SK-N-SH (cell line): ENCODE results near the gene SMIM24. TPM values are rescaled to one million over a fixed set of nuclear protein-coding genes. Genes with fewer than 3 reads are reported as not detected.

Experiments
- CTCF ChIA-PET: fragments of 300-600, 350-600 bp; formaldehyde crosslinking; extraction: SDS; loops from one replicate; lab custom pipeline; 2021; lab: Yijun Ruan, JAX
- POLR2A ChIA-PET: fragments of 350-600 bp; sonication (Branson Sonifier 250); formaldehyde crosslinking; extraction: SDS; loops from one replicate; lab custom pipeline; 2020; ENCODE audit warnings: antibody characterized with exemption, inconsistent platforms; lab: Yijun Ruan, JAX
- DNase-seq: peaks from one replicate; pipeline ENCODE4 v3.0.0; 2012
- H2AFZ ChIP-seq: fragments of 200-600 bp; sonication (generic); 2 replicates; pipeline ENCODE4 v1.8.1; 2016; ENCODE audit warnings: antibody characterized with exemption, mild to moderate bottlenecking, low read depth
- H3F3A ChIP-seq: fragments of 200-600 bp; sonication (generic); replicated peaks from 2 replicates; pipeline ENCODE3; 2016; ENCODE audit warnings: antibody characterized with exemption, mild to moderate bottlenecking; ENCODE audit not compliant: insufficient read depth
- H3K27ac ChIP-seq, 2 experiments: fragments of 200-500 bp in 1 of 2; fragments of 200-600 bp in 1 of 2; sonication (Bioruptor generic) in 1 of 2; sonication (generic), shearing (Covaris generic) in 1 of 2; 2 replicates each; pipeline versions ENCODE4 v1.5.1 to v1.6.1; 2014 to 2016; ENCODE audit warnings: low read depth in 2 of 2, inconsistent platforms in 1 of 2, low read length in 1 of 2, mild to moderate bottlenecking in 1 of 2, mixed read lengths in 1 of 2
- H3K27me3 ChIP-seq: fragments of 200-600 bp; sonication (generic), shearing (Covaris generic); 2 replicates; pipeline ENCODE4 v1.6.1; 2016; ENCODE audit warnings: mixed run types; ENCODE audit not compliant: insufficient read depth
- H3K36me3 ChIP-seq, 2 experiments: fragments of 200-500 bp in 1 of 2; fragments of 200-600 bp in 1 of 2; sonication (Bioruptor generic) in 1 of 2; sonication (generic) in 1 of 2; replicated peaks in 1 of 2; 2 replicates each; pipeline versions ENCODE3 to v1.5.1; 2014 to 2016; ENCODE audit warnings: low read length in 1 of 2, mild to moderate bottlenecking in 1 of 2; ENCODE audit not compliant: insufficient read depth in 2 of 2, control insufficient read depth in 1 of 2
- H3K4me1 ChIP-seq, 2 experiments: fragments of 200-500 bp in 1 of 2; fragments of 200-600 bp in 1 of 2; sonication (Bioruptor generic) in 1 of 2; sonication (generic), shearing (Covaris generic) in 1 of 2; 2 replicates each; pipeline versions ENCODE4 v1.5.1 to v1.6.1; 2014 to 2016; ENCODE audit warnings: low read depth in 1 of 2, low read length in 1 of 2, mixed run types in 1 of 2; ENCODE audit not compliant: insufficient read depth in 2 of 2, control insufficient read depth in 1 of 2
- H3K4me2 ChIP-seq: fragments of 200-600 bp; sonication (generic), shearing (Covaris generic); 2 replicates; pipeline ENCODE4 v1.6.1; 2017; ENCODE audit warnings: mixed run types
- H3K4me3 ChIP-seq, 2 experiments: fragments of 200-500 bp in 1 of 2; fragments of 200-600 bp in 1 of 2; sonication (Bioruptor generic) in 1 of 2; sonication (generic), shearing (Covaris generic) in 1 of 2; 2 replicates each; pipeline versions ENCODE4 v1.5.1 to v1.8.1; 2014 to 2016; ENCODE audit warnings: low read depth in 2 of 2, inconsistent platforms in 1 of 2, low read length in 1 of 2, mild to moderate bottlenecking in 1 of 2, mixed read lengths in 1 of 2, moderate library complexity in 1 of 2
- H3K79me2 ChIP-seq: fragments of 200-600 bp; sonication (generic); 2 replicates; pipeline ENCODE4 v1.8.1; 2017; ENCODE audit warnings: mild to moderate bottlenecking; ENCODE audit not compliant: insufficient read depth
- H3K9ac ChIP-seq: fragments of 200-600 bp; sonication (generic); 2 replicates; pipeline ENCODE4 v1.6.1; 2017; ENCODE audit warnings: mixed run types
- H3K9me2 ChIP-seq: fragments of 200-600 bp; sonication (generic); 2 replicates; pipeline ENCODE4 v1.6.1; 2017; ENCODE audit warnings: mixed run types
- H3K9me3 ChIP-seq: fragments of 200-600 bp; sonication (generic); 2 replicates; pipeline ENCODE4 v1.6.1; 2017; ENCODE audit warnings: mixed run types, mild to moderate bottlenecking, moderate library complexity
- H4K20me1 ChIP-seq: fragments of 200-600 bp; sonication (generic); 2 replicates; pipeline ENCODE4 v1.6.1; 2017; ENCODE audit warnings: mild to moderate bottlenecking, mixed run types; ENCODE audit not compliant: insufficient read depth
- ELF1 ChIP-seq: IDR thresholded peaks from 2 replicates; pipeline ENCODE4 v1.4.0; 2012
- EZH2phosphoT487 ChIP-seq: fragments of 200-600 bp; sonication (generic); IDR thresholded peaks from 2 replicates; pipeline ENCODE4 v1.6.1; 2017; ENCODE audit warnings: low read depth, mixed run types, mild to moderate bottlenecking, antibody characterized with exemption, moderate library complexity, borderline replicate concordance
- FOXJ3 ChIP-seq: sonication (generic); formaldehyde crosslinking; IDR thresholded peaks from 2 replicates; pipeline ENCODE4 v1.5.1; 2020; ENCODE audit warnings: mild to moderate bottlenecking, missing genetic modification reagents
- GABPA ChIP-seq: IDR thresholded peaks from 2 replicates; pipeline ENCODE4 v1.4.0; 2012; ENCODE audit warnings: low read depth, mild to moderate bottlenecking
- GATA2 ChIP-seq: sonication (generic); formaldehyde crosslinking; IDR thresholded peaks from 2 replicates; pipeline ENCODE4 v1.5.0; 2020; ENCODE audit warnings: mild to moderate bottlenecking, missing genetic modification reagents
- JUND ChIP-seq: IDR thresholded peaks from 2 replicates; pipeline ENCODE4 v1.4.0; 2012
- MEF2A ChIP-seq: IDR thresholded peaks from 2 replicates; pipeline ENCODE4 v1.4.0; 2012; ENCODE audit warnings: low read depth, borderline replicate concordance
- MXI1 ChIP-seq: IDR thresholded peaks from 2 replicates; pipeline ENCODE4 v1.6.1; 2012; ENCODE audit warnings: mild to moderate bottlenecking, low read depth, low read length, improper control_type of control experiment
- NFIC ChIP-seq: IDR thresholded peaks from 2 replicates; pipeline ENCODE4 v1.4.0; 2012; ENCODE audit warnings: borderline replicate concordance
- NRF1 ChIP-seq: IDR thresholded peaks from 2 replicates; pipeline ENCODE4 v1.6.1; 2012; ENCODE audit warnings: low read depth, mild to moderate bottlenecking, low read length
- POLR2AphosphoS5 ChIP-seq: IDR thresholded peaks from 2 replicates; pipeline ENCODE4 v1.6.1; 2012; ENCODE audit warnings: low read depth, low read length
- RAD21 ChIP-seq: IDR thresholded peaks from 2 replicates; pipeline ENCODE4 v1.6.1; 2012; ENCODE audit warnings: mild to moderate bottlenecking, low read length
- SMC3 ChIP-seq: IDR thresholded peaks from 2 replicates; pipeline ENCODE4 v1.6.1; 2012; ENCODE audit warnings: low read depth, low read length, improper control_type of control experiment
- TEAD4 ChIP-seq: IDR thresholded peaks from 2 replicates; pipeline ENCODE4 v1.4.0; 2012; ENCODE audit warnings: mild to moderate bottlenecking, borderline replicate concordance; ENCODE audit not compliant: insufficient read depth
- WGBS: methylation state at CpG from one replicate; pipeline ENCODE4 v1.1.6; 2017; ENCODE audit warnings: low lambda C conversion rate; 5-methylcytosine and 5-hydroxymethylcytosine counted together
- polyA plus RNA-seq, 3 experiments: library from polyadenylated mRNA; depleted of rRNA; stranded (reverse); fragments of >200 nt; gene quantifications; 2 replicates each; pipeline ENCODE4 v1.2.3, GENCODE V29; 2012
- TF ChIP-seq, protein P1 (sequence below): fragments of 200-600 bp; sonication (generic); IDR thresholded peaks from 2 replicates; pipeline ENCODE4 v1.6.1; 2017; ENCODE audit warnings: antibody characterized with exemption, mild to moderate bottlenecking, moderate library complexity
- TF ChIP-seq, protein P2 (sequence below): IDR thresholded peaks from 2 replicates; pipeline ENCODE4 v1.4.0; 2012; ENCODE audit warnings: low read depth, borderline replicate concordance
- TF ChIP-seq, protein P3 (sequence below): fragments of 150-350 bp; IDR thresholded peaks from 2 replicates; pipeline ENCODE4 v1.6.1; 2017; ENCODE audit warnings: antibody characterized with exemption, low read length, low read depth, borderline replicate concordance

The SMIM24 gene
- polyA plus RNA-seq, 1 of the 3 experiments (the other 2 are of a cell fraction): 0.12 TPM

DNA sequence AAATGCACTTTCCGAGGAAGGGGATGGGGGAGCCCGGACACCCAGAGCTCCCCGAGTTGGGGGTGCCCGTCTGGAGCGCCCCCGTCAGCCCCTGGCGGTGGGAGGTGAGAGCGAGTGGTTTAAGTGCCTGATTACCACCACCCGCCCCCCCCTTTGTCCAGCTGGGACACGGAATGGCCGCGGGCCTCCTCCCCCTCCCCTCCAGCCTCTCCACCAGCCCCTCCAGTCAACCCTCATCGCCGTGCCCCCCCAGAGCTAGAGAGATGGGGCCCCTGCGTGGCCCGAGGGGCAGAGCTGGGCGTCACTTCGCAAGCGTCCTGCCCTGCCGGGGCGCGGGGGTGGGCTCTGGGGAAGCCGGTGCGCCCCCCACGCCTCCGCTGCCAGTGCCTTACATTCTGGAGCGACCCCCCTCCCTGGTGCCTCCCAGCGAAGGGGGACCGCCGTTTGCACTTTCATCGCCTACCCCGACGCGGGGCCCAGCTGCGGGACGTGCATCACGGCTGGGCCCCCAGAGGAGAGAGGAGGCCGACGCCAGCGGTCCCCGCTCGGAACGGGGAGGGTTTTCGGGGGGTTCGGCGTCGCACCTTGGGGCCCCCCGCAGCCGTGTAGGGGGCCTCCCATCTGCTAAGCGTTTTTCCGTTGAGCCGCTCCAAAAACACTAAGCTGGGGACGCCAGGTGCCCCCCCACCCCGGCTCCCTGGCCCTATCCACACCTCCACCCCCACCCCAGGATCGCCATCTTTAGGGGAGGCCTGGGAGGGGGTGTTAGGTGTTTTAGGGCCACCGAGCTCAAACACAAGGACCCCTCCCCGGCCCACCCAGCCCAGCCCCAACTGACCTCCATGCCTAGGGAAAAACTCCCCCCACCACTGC is 16.4 kb downstream of the SMIM24 start:
- H4K20me1 ChIP-seq: 0 out of 2 replicates have a peak, but pooled peaks cover 7% of the 10 kb centered on the region
- peaks cover 8 to 11% of the 10 kb centered on the region in 2 experiments; a peak in 2 of 4 replicates for H3K4me1 ChIP-seq
- peaks cover 5% of the 10 kb centered on the region for H3F3A ChIP-seq
- POLR2A ChIA-PET: no interaction called here
- no peak overlapping the region for H3K4me3 ChIP-seq
- H3K9me3 ChIP-seq: no peaks in the 10 kb centered on the region
- no peaks in the 10 kb centered on the region for H3K27me3 ChIP-seq
- CTCF ChIA-PET: interaction anchor here (0.7 to 1.7 kb wide), 4 partner anchors 9 to 120 kb away, joined by 3 to 7 read pairs (median 4); no protein-coding TSS in a partner anchor
- TF ChIP-seq EZH2phosphoT487 (no peak), ELF1 (no peak), MEF2A (no peak), MXI1 (no peak), GABPA (no peak), JUND (no peak), NFIC (no peak), POLR2AphosphoS5 (no peak), NRF1 (no peak), GATA2 (CRISPR knock-in tag) (no peak), SMC3 (no peak), RAD21 (no peak), FOXJ3 (CRISPR knock-in tag) (no peak), TEAD4 (no peak)
- TF ChIP-seq, protein P1, sequence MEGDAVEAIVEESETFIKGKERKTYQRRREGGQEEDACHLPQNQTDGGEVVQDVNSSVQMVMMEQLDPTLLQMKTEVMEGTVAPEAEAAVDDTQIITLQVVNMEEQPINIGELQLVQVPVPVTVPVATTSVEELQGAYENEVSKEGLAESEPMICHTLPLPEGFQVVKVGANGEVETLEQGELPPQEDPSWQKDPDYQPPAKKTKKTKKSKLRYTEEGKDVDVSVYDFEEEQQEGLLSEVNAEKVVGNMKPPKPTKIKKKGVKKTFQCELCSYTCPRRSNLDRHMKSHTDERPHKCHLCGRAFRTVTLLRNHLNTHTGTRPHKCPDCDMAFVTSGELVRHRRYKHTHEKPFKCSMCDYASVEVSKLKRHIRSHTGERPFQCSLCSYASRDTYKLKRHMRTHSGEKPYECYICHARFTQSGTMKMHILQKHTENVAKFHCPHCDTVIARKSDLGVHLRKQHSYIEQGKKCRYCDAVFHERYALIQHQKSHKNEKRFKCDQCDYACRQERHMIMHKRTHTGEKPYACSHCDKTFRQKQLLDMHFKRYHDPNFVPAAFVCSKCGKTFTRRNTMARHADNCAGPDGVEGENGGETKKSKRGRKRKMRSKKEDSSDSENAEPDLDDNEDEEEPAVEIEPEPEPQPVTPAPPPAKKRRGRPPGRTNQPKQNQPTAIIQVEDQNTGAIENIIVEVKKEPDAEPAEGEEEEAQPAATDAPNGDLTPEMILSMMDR: no peak
- TF ChIP-seq, protein P2, sequence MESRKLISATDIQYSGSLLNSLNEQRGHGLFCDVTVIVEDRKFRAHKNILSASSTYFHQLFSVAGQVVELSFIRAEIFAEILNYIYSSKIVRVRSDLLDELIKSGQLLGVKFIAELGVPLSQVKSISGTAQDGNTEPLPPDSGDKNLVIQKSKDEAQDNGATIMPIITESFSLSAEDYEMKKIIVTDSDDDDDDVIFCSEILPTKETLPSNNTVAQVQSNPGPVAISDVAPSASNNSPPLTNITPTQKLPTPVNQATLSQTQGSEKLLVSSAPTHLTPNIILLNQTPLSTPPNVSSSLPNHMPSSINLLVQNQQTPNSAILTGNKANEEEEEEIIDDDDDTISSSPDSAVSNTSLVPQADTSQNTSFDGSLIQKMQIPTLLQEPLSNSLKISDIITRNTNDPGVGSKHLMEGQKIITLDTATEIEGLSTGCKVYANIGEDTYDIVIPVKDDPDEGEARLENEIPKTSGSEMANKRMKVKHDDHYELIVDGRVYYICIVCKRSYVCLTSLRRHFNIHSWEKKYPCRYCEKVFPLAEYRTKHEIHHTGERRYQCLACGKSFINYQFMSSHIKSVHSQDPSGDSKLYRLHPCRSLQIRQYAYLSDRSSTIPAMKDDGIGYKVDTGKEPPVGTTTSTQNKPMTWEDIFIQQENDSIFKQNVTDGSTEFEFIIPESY: no peak
- TF ChIP-seq, protein P3, sequence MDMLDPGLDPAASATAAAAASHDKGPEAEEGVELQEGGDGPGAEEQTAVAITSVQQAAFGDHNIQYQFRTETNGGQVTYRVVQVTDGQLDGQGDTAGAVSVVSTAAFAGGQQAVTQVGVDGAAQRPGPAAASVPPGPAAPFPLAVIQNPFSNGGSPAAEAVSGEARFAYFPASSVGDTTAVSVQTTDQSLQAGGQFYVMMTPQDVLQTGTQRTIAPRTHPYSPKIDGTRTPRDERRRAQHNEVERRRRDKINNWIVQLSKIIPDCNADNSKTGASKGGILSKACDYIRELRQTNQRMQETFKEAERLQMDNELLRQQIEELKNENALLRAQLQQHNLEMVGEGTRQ: no peak
- H3K4me2 ChIP-seq: no peak overlapping the region
- WGBS: 96% methylated on average over 32 of the region's 57 CpGs
- H2AFZ ChIP-seq: no peak overlapping the region
- DNase-seq: peak; percentile 44
- H3K79me2 ChIP-seq: 0 out of 2 replicates have a peak, but pooled peaks cover 6% of the 10 kb centered on the region
- H3K27ac ChIP-seq: no peak overlapping the region; a peak in 1 of 4 replicates
- no peak overlapping the region for H3K9ac ChIP-seq
- no peaks in the 10 kb centered on the region for H3K9me2 ChIP-seq
- peaks cover 6 to 12% of the 10 kb centered on the region in 2 experiments for H3K36me3 ChIP-seq
